ENCODE data around the gene CPB2.

Gene CPB2

GRCh38 chr13:46062185-46062584 lies 42.6 kb downstream of the CPB2 start:
- H3K27me3 ChIP-seq (ENCODE audit: insufficient read depth, low read length), result no peaks in the 10 kb centered on the region

DNA sequence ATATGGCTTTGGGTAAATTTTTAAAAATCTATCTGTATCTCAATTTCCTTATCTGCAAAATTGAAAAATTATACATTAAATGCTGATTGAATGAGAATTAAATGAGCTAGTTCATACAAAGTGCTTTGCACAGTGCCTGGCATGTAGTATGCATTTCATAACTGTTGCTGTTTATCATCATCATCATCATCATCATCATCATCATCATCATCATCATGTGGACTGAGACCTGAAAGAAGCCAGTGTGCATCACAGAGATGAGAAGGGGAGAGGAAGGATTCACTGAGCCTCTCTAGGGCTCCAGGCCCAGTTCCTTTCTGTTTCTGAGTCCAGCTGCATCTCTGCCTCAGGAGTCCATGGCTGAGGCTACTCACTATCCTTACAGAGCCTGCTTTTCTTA lies 45.4 kb downstream of the CPB2 start:
- Histone ChIP-seq H3K36me3 (ENCODE audit: insufficient read depth, low read length) (no peaks in the 10 kb centered on the region), H3K27me3 (ENCODE audit: insufficient read depth, low read length) (no peaks in the 10 kb centered on the region), H3K4me2 (ENCODE audit: low read length) (no peak overlapping the region), H3K9ac (ENCODE audit: low read length) (no peak overlapping the region), H3K9me3 (ENCODE audit: low read length) (no peaks in the 10 kb centered on the region), H3K9me2 (ENCODE audit: low read depth, low read length) (no peaks in the 10 kb centered on the region), H3K27ac (ENCODE audit: low read depth, low read length, poor library complexity, severe bottlenecking) (no peak overlapping the region), H4K20me1 (ENCODE audit: insufficient read depth, low read length) (no peaks in the 10 kb centered on the region), H2AFZ (ENCODE audit: low read length) (no peak overlapping the region), H3F3A (ENCODE audit: insufficient read depth, low read length) (no peaks in the 10 kb centered on the region), H3K4me1 (ENCODE audit: insufficient read depth, low read length, severe bottlenecking) (no peaks in the 10 kb centered on the region), H3K79me2 (ENCODE audit: insufficient read depth, low read length) (no peaks in the 10 kb centered on the region), H3K4me3 (ENCODE audit: low read depth, low read length, poor library complexity, severe bottlenecking) (no peak overlapping the region)
- TF ChIP-seq, protein P1, sequence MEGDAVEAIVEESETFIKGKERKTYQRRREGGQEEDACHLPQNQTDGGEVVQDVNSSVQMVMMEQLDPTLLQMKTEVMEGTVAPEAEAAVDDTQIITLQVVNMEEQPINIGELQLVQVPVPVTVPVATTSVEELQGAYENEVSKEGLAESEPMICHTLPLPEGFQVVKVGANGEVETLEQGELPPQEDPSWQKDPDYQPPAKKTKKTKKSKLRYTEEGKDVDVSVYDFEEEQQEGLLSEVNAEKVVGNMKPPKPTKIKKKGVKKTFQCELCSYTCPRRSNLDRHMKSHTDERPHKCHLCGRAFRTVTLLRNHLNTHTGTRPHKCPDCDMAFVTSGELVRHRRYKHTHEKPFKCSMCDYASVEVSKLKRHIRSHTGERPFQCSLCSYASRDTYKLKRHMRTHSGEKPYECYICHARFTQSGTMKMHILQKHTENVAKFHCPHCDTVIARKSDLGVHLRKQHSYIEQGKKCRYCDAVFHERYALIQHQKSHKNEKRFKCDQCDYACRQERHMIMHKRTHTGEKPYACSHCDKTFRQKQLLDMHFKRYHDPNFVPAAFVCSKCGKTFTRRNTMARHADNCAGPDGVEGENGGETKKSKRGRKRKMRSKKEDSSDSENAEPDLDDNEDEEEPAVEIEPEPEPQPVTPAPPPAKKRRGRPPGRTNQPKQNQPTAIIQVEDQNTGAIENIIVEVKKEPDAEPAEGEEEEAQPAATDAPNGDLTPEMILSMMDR (IDR thresholded peaks at IDR 0.05; ENCODE audit: low read length), result no peak
- no peak for TF ChIP-seq EZH2 (IDR thresholded peaks at IDR 0.05; ENCODE audit: borderline replicate concordance, low read length)

More at GRCh38 chr13:46062185-46062584, 42.6 kb downstream of the CPB2 start:
- Histone ChIP-seq H3K9ac (ENCODE audit: low read length) (no peak overlapping the region), H3K4me1 (ENCODE audit: insufficient read depth, low read length, severe bottlenecking) (no peaks in the 10 kb centered on the region), H3K79me2 (ENCODE audit: insufficient read depth, low read length) (no peaks in the 10 kb centered on the region), H3K4me3 (ENCODE audit: low read depth, low read length, poor library complexity, severe bottlenecking) (no peak overlapping the region), H3K36me3 (ENCODE audit: insufficient read depth, low read length) (no peaks in the 10 kb centered on the region), H2AFZ (ENCODE audit: low read length) (no peak overlapping the region), H3K4me2 (ENCODE audit: low read length) (no peak overlapping the region), H3K27ac (ENCODE audit: low read depth, low read length, poor library complexity, severe bottlenecking) (no peak overlapping the region), H4K20me1 (ENCODE audit: insufficient read depth, low read length) (no peaks in the 10 kb centered on the region), H3K9me2 (ENCODE audit: low read depth, low read length) (no peaks in the 10 kb centered on the region), H3K9me3 (ENCODE audit: low read length) (no peaks in the 10 kb centered on the region), H3F3A (ENCODE audit: insufficient read depth, low read length) (no peaks in the 10 kb centered on the region)
- TF ChIP-seq EZH2 (IDR thresholded peaks at IDR 0.05; ENCODE audit: borderline replicate concordance, low read length), result no peak
- TF ChIP-seq, protein P1 (IDR thresholded peaks at IDR 0.05; ENCODE audit: low read length), result no peak

GRCh38 chr13:46058268-46058667 lies 46.6 kb downstream of the CPB2 start:
- no peak overlapping the region for H2AFZ ChIP-seq (ENCODE audit: low read length)
- no peaks in the 10 kb centered on the region for H4K20me1 ChIP-seq (ENCODE audit: insufficient read depth, low read length)
- H3K79me2 ChIP-seq (ENCODE audit: insufficient read depth, low read length), result no peaks in the 10 kb centered on the region
- no peak overlapping the region for H3K4me3 ChIP-seq (ENCODE audit: low read depth, low read length, poor library complexity, severe bottlenecking)
- no peaks in the 10 kb centered on the region for H3K9me2 ChIP-seq (ENCODE audit: low read depth, low read length)
- TF ChIP-seq, protein P1 (IDR thresholded peaks at IDR 0.05; ENCODE audit: low read length), result no peak
- no peak for TF ChIP-seq EZH2 (IDR thresholded peaks at IDR 0.05; ENCODE audit: borderline replicate concordance, low read length)
- H3K4me1 ChIP-seq (ENCODE audit: insufficient read depth, low read length, severe bottlenecking), result peaks cover 8% of the 10 kb centered on the region
- no peaks in the 10 kb centered on the region for H3F3A ChIP-seq (ENCODE audit: insufficient read depth, low read length)
- H3K27me3 ChIP-seq (ENCODE audit: insufficient read depth, low read length), result no peaks in the 10 kb centered on the region
- no peaks in the 10 kb centered on the region for H3K9me3 ChIP-seq (ENCODE audit: low read length)
- H3K36me3 ChIP-seq (ENCODE audit: insufficient read depth, low read length), result no peaks in the 10 kb centered on the region
- H3K9ac ChIP-seq (ENCODE audit: low read length), result no peak overlapping the region
- no peak overlapping the region for H3K27ac ChIP-seq (ENCODE audit: low read depth, low read length, poor library complexity, severe bottlenecking)
- H3K4me2 ChIP-seq (ENCODE audit: low read length), result no peak overlapping the region

All from OCI-LY1 (cell line).